K562 (cell line): ENCODE data around the gene RET. TPM values are rescaled to one million over a fixed set of nuclear protein-coding genes. Genes with fewer than 3 reads are reported as not detected.

ENCODE experiments used
- COPS2 ChIP-seq: fragments of 450-650 bp; conservative IDR thresholded peaks from 2 replicates; pipeline ENCODE4 v1.6.1; 2016; ENCODE audit warnings: mild to moderate bottlenecking, moderate library complexity
- FOXK2 ChIP-seq, 2 experiments: fragments of 450-650 bp; IDR thresholded peaks in 1 of 2; conservative IDR thresholded peaks in 1 of 2; 2 replicates each; pipeline ENCODE4 v1.6.1; 2016; ENCODE audit warnings: low read depth in 2 of 2, mild to moderate bottlenecking in 1 of 2
- FOXO4 ChIP-seq: fragments of 450-650 bp; formaldehyde crosslinking; IDR thresholded peaks from 2 replicates; pipeline ENCODE4 v1.4.0; 2020; ENCODE audit warnings: mild to moderate bottlenecking, moderate library complexity
- GTF2A2 ChIP-seq: IDR thresholded peaks from 2 replicates; pipeline ENCODE4 v1.6.1; 2016; ENCODE audit warnings: mild to moderate bottlenecking, missing genetic modification characterization, missing compliant biosample characterization
- IRF2 ChIP-seq: sonication (generic); formaldehyde crosslinking; IDR thresholded peaks from 2 replicates; pipeline ENCODE4 v1.8.1; 2022; ENCODE audit warnings: mild to moderate bottlenecking, missing genetic modification reagents
- MLLT1 ChIP-seq, 2 experiments: fragments of 450-650 bp; IDR thresholded peaks; 2 replicates each; pipeline ENCODE4 v1.6.1; 2016
- NFXL1 ChIP-seq: fragments of 450-650 bp; formaldehyde crosslinking; IDR thresholded peaks from 2 replicates; pipeline ENCODE4 v1.4.0; 2021; ENCODE audit warnings: mild to moderate bottlenecking
- SAFB ChIP-seq: fragments of 200-400 bp; formaldehyde crosslinking; IDR thresholded peaks from 2 replicates; pipeline ENCODE4 v1.6.1; 2017; ENCODE audit warnings: low read depth, low read length, borderline replicate concordance
- SIN3A ChIP-seq, 2 experiments: fragments of 150-350 bp in 1 of 2; IDR thresholded peaks; 2 replicates each; pipeline ENCODE4 v1.6.1; 2011 to 2016; ENCODE audit warnings: borderline replicate concordance in 2 of 2, low read depth in 2 of 2, low read length in 2 of 2, mild to moderate bottlenecking in 2 of 2, moderate library complexity in 2 of 2; ENCODE audit not compliant: control insufficient read depth in 1 of 2
- SP2 ChIP-seq: IDR thresholded peaks from 2 replicates; pipeline ENCODE4 v1.6.1; 2011; ENCODE audit warnings: mild to moderate bottlenecking, low read depth, low read length, moderate library complexity; ENCODE audit not compliant: poor library complexity, severe bottlenecking; ENCODE audit errors: extremely low read depth
- TCF7 ChIP-seq: sonication (generic); IDR thresholded peaks from 2 replicates; pipeline ENCODE4 v1.6.1; 2016; ENCODE audit warnings: antibody characterized with exemption, borderline replicate concordance
- TRIM24 ChIP-seq, 2 experiments: fragments of 450-650 bp; IDR thresholded peaks; 2 replicates each; pipeline ENCODE4 v1.6.1; 2016
- ZNF23 ChIP-seq: fragments of 250-450 bp; sonication (Bioruptor Pico); IDR thresholded peaks from 2 replicates; pipeline ENCODE4 v1.4.0; 2020; ENCODE audit warnings: mild to moderate bottlenecking
- ZNF79 ChIP-seq: fragments of 250-450 bp; sonication (Bioruptor Pico); IDR thresholded peaks from 2 replicates; pipeline ENCODE4 v1.4.0; 2020; ENCODE audit warnings: low read depth, mild to moderate bottlenecking, moderate library complexity
- polyA plus RNA-seq, 8 experiments: library from polyadenylated mRNA; depleted of rRNA in 4 of 8; stranded (reverse) in 5 of 8; unstranded in 3 of 8; fragments of >200 nt; fragmentation: Nextera tagmentation in 2 of 8; fragmentation: Illumina TruSeq in 1 of 8; extraction: Ambion mirVana in 2 of 8; extraction: Trizol in 1 of 8; gene quantifications; 2 replicates each; pipeline versions ENCODE4 v1.2.1 to v1.2.3, GENCODE V29; 2011 to 2014; ENCODE audit warnings: inconsistent platforms in 1 of 8, missing spikeins in 1 of 8
- total RNA-seq, 7 experiments: library from RNA; depleted of rRNA in 6 of 7; stranded (reverse); fragments of >200 nt in 6 of 7; fragmentation: Illumina TruSeq in 2 of 7; extraction: Trizol in 2 of 7; gene quantifications; 2 replicates each; pipeline versions ENCODE4 v1.2.1 to v1.2.3, GENCODE V29; 2011 to 2021; ENCODE audit warnings: low replicate concordance in 1 of 7
- TF ChIP-seq, protein P1 (sequence below), 2 experiments: fragments of 450-650 bp in 1 of 2; sonication (generic) in 1 of 2; formaldehyde crosslinking in 1 of 2; IDR thresholded peaks; 2 replicates each; pipeline versions ENCODE4 v1.7.1 to v1.9.0; 2016 to 2022; ENCODE audit warnings: inconsistent platforms in 1 of 2, mild to moderate bottlenecking in 1 of 2, missing genetic modification reagents in 1 of 2

Gene RET
- total and polyA plus RNA-seq, 9 of the 15 experiments (the other 6 are each of a cell fraction or from before 2014, with no cell fraction given): 0.04 to 0.05 TPM; not detected in 7

DNA sequence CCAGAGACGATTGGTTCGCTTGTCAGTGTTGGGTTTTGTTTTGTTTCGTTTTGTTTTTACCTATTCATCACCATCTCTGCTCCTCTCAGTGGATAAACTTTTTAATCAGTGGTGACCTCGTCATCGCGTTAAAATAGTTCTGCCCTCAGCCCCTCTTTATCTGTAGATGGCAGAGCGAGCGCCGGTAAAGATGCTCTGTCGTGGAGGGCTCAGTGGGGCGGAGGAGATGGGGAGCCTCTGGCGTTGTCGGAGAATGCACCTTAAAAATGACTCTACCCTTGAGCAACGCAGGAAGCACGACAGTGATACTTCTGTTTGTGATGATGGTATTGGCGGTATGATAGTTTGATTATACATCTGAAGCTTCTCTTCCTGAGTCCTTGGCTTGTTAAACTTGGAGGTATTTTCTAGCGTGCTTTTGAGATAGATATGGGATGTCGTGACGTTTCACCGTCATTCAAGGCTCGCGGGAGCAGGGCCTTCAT lies 61.9 kb downstream of the RET start (continued):
- TF ChIP-seq ZNF23 (CRISPR knock-in tag) (no peak), SIN3A (IDR thresholded peaks at IDR 0.05; ENCODE audit: borderline replicate concordance in 2 of 2, control insufficient read depth in 1 of 2, low read depth in 2 of 2, low read length in 2 of 2) (no peak), TCF7 (no peak), MLLT1 (IDR thresholded peaks at IDR 0.05) (0 out of 4 replicates have a peak, but pooled peaks of 1 of the 2 experiments have one; percentile 33), NFXL1 (no peak), FOXO4 (no peak), IRF2 (CRISPR knock-in tag) (no peak), GTF2A2 (tag) (no peak), FOXK2 (conservative IDR thresholded peaks at IDR 0.05 in 1 of 2, IDR thresholded peaks at IDR 0.05 in 1 of 2; ENCODE audit: low read depth in 2 of 2) (no peak), SP2 (no peak), COPS2 (no peak), SAFB (no peak), ZNF79 (CRISPR knock-in tag) (no peak), TRIM24 (IDR thresholded peaks at IDR 0.05) (no peak)
- TF ChIP-seq, protein P1, sequence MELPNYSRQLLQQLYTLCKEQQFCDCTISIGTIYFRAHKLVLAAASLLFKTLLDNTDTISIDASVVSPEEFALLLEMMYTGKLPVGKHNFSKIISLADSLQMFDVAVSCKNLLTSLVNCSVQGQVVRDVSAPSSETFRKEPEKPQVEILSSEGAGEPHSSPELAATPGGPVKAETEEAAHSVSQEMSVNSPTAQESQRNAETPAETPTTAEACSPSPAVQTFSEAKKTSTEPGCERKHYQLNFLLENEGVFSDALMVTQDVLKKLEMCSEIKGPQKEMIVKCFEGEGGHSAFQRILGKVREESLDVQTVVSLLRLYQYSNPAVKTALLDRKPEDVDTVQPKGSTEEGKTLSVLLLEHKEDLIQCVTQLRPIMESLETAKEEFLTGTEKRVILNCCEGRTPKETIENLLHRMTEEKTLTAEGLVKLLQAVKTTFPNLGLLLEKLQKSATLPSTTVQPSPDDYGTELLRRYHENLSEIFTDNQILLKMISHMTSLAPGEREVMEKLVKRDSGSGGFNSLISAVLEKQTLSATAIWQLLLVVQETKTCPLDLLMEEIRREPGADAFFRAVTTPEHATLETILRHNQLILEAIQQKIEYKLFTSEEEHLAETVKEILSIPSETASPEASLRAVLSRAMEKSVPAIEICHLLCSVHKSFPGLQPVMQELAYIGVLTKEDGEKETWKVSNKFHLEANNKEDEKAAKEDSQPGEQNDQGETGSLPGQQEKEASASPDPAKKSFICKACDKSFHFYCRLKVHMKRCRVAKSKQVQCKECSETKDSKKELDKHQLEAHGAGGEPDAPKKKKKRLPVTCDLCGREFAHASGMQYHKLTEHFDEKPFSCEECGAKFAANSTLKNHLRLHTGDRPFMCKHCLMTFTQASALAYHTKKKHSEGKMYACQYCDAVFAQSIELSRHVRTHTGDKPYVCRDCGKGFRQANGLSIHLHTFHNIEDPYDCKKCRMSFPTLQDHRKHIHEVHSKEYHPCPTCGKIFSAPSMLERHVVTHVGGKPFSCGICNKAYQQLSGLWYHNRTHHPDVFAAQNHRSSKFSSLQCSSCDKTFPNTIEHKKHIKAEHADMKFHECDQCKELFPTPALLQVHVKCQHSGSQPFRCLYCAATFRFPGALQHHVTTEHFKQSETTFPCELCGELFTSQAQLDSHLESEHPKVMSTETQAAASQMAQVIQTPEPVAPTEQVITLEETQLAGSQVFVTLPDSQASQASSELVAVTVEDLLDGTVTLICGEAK (IDR thresholded peaks at IDR 0.05): peak; percentile 29; the same call in 1 of the 2 replicates
- TF ChIP-seq, protein P1 (CRISPR knock-in tag; IDR thresholded peaks at IDR 0.05): no peak
